ENCODE measurements around the gene PPM1A. TPM values are rescaled to one million over a fixed set of nuclear protein-coding genes. Genes with fewer than 3 reads are reported as not detected.

Gene PPM1A
- 100 to 1,000 TPM; 115 to 134 TPM for total RNA-seq
- long read RNA-seq, full-length matches to known transcripts, result 123 of 195 reads
- long read RNA-seq, partial matches to known transcripts, result 13 of 195 reads
- long read RNA-seq, other reads (novel, unspliced or antisense), result 59 of 195 reads

- peak; percentile 84 for ATAC-seq
- intact Hi-C loops (cut with DNase I, micrococcal nuclease), result no loop called here
- peak; percentile 96 to 97 for DNase-seq
These were observed at the start of gene PPM1A for GRCh38 chr14:60248697-60249318. Gene PPM1A (plus strand): TSS chr14:60249221. CDS start chr14:60282704, 33,483 bp downstream.

GRCh38 chr14:60199321-60199720 is 49.7 kb upstream of the PPM1A start:
- intact Hi-C loops (cut with DNase I, micrococcal nuclease), result no loop called here
- DNase-seq (no peak), ATAC-seq (no peak)

GRCh38 chr14:60204104-60204842 is 44.7 kb upstream of the PPM1A start:
- ATAC-seq (peak; percentile 76), DNase-seq (peak in 1 of 2 donors; percentile 35)
- intact Hi-C loops (cut with DNase I, micrococcal nuclease), result no loop called here

GRCh38 chr14:60204843-60205774 is 43.9 kb upstream of the PPM1A start:
- intact Hi-C loops (cut with DNase I, micrococcal nuclease), result no loop called here
- ATAC-seq, result no peak
- DNase-seq, result no peak

GRCh38 chr14:60206249-60206670 is 42.8 kb upstream of the PPM1A start:
- no peak for DNase-seq
- ATAC-seq, result peak; percentile 59
- intact Hi-C loops (cut with DNase I, micrococcal nuclease), result no loop called here

GRCh38 chr14:60206837-60207533 is 42.0 kb upstream of the PPM1A start:
- intact Hi-C loops (cut with DNase I, micrococcal nuclease), result no loop called here
- DNase-seq (no peak), ATAC-seq (no peak)

GRCh38 chr14:60210703-60211102 is 38.3 kb upstream of the PPM1A start:
- intact Hi-C loops (cut with DNase I, micrococcal nuclease), result no loop called here
- no peak for DNase-seq

GRCh38 chr14:60211153-60211552 is 37.9 kb upstream of the PPM1A start:
- intact Hi-C loops (cut with DNase I, micrococcal nuclease), result no loop called here
- ATAC-seq, result no peak
- DNase-seq, result no peak

More at GRCh38 chr14:60210703-60211102, 38.3 kb upstream of the PPM1A start:
- no peak for ATAC-seq

GRCh38 chr14:60212503-60213371 is 36.3 kb upstream of the PPM1A start:
- no peak for ATAC-seq

GRCh38 chr14:60214003-60214402 is 35.0 kb upstream of the PPM1A start:
- intact Hi-C loops (cut with DNase I, micrococcal nuclease), result no loop called here
- ATAC-seq (peak; percentile 65), DNase-seq (no peak)

More at GRCh38 chr14:60212503-60213371, 36.3 kb upstream of the PPM1A start:
- no peak for DNase-seq
- intact Hi-C loops (cut with DNase I, micrococcal nuclease), result no loop called here

- intact Hi-C loops (cut with DNase I, micrococcal nuclease), result no loop called here
- ATAC-seq (peak; percentile 85), DNase-seq (no peak)
These were observed 34.5 kb upstream of the PPM1A start for GRCh38 chr14:60214415-60215126.

GRCh38 chr14:60215127-60215444 is 33.9 kb upstream of the PPM1A start:
- peak; percentile 93 for ATAC-seq
- DNase-seq, result peak; percentile 32 to 58
- intact Hi-C loops (cut with DNase I, micrococcal nuclease), result no loop called here

GRCh38 chr14:60215520-60216420 is 33.3 kb upstream of the PPM1A start:
- ATAC-seq (no peak), DNase-seq (no peak)
- intact Hi-C loops (cut with DNase I, micrococcal nuclease), result no loop called here

- intact Hi-C loops (cut with DNase I, micrococcal nuclease), result no loop called here
- ATAC-seq (no peak), DNase-seq (no peak)
These were observed 31.3 kb upstream of the PPM1A start for GRCh38 chr14:60217713-60218112.

GRCh38 chr14:60220084-60220483 is 28.9 kb upstream of the PPM1A start:
- ATAC-seq, result no peak
- DNase-seq, result no peak
- intact Hi-C loops (cut with DNase I, micrococcal nuclease), result no loop called here

- intact Hi-C loops (cut with DNase I, micrococcal nuclease), result no loop called here
- ATAC-seq (no peak), DNase-seq (no peak)
These were observed 28.1 kb upstream of the PPM1A start for GRCh38 chr14:60220917-60221316.
